ENCODE results near the gene C12orf75. TPM values are rescaled to one million over a fixed set of nuclear protein-coding genes. Genes with fewer than 3 reads are reported as not detected.
"Not testable (repeated sequence)": the region's sequence is repeated elsewhere in the genome, so short reads cannot be mapped to it uniquely, and the experiment has no call there.

The C12orf75 gene
- total RNA-seq, 1 donor from 2014 or later = 47.5 TPM

DNA sequence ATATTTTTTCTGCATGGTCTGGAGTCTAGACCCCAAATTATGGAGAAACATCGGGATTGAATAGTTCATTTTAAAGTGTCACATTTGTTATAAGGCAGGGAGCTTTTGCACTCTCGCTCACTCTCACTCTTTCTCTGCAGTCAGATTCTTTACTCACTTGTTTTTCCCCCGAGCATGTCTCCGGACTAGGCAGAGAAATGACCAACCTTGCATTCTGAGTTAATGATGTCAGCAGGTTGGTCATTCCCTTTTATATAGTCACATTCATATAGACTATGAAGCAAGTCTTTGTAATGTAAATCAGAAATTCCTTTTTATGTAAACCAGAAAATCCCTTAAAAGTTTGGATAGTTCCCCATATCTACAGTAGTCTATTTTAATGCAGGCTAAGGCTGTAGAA, 4.1 kb downstream of the C12orf75 start:
- no peak for DNase-seq (ENCODE audit: low read depth, low spot score)

GRCh38 chr12:105335856-105336255, 5.4 kb downstream of the C12orf75 start:
- no peak for DNase-seq (ENCODE audit: low read depth, low spot score)

GRCh38 chr12:105336411-105336810, 5.9 kb downstream of the C12orf75 start:
- DNase-seq (ENCODE audit: low read depth, low spot score) = no peak

GRCh38 chr12:105337391-105337790, 6.9 kb downstream of the C12orf75 start:
- no peak for DNase-seq (ENCODE audit: low read depth, low spot score)

GRCh38 chr12:105338966-105339365, 8.5 kb downstream of the C12orf75 start:
- no peak for DNase-seq (ENCODE audit: low read depth, low spot score)

GRCh38 chr12:105341010-105341409, 10.5 kb downstream of the C12orf75 start:
- DNase-seq (ENCODE audit: low read depth, low spot score) = no peak

DNA sequence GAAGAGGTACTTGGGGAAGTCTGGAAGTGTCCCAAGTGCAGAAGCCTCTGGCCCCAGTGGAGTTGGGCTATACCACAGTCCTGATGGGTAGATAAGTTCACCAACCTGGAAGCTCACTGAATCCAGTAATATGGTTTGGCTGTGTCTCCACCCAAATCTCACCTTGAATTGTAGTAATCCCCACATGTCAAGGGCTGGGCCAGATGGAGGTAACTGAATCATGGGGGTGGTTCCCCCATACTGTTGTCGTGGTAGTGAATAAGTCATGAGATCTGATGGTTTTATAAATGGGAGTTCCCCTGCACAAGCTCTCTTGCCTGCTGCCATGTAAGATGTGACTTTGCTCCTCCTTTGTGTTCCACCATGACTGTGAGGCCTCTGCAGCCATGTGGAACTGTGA, 11.1 kb downstream of the C12orf75 start:
- not testable (repeated sequence) for DNase-seq (ENCODE audit: low read depth, low spot score)

DNA sequence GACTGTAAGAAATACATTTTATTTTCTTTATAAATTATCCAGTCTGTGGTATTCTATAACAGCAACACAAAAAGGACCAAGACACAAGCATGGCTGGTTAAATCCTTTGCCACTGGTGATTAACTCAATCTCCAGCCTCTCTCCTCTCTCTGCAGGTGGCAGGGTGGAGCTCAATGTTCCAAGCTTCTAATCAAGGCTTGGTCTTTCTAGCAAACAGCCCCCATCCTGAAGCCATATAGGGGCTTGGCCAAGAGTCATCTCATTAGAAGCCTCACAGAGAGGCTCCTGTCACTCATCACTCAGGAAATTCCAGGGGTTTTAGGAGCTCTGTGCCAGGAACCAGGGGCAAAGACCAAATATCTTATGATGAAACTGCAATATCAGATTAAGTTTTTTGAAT, 12.0 kb downstream of the C12orf75 start:
- no peak for DNase-seq (ENCODE audit: low read depth, low spot score)

DNA sequence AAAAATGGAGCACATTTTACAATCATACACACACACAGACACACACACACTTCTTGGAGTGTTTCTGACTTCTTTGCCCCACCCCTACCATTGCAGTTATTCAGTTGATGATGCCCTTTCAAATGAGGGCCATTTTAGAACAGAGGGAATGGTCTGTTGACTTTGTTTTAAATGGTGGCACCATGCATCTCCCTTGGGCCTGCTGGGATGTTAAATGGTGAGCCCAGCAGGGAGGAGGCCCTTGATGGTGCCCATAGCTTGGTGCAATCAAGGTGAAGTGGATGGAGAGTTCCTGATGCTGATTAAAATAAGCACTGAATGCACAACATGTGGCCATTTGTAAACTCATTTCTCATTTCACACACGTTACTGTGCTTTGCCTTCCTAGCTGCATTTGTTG, 13.3 kb downstream of the C12orf75 start:
- DNase-seq (ENCODE audit: low read depth, low spot score) = no peak

GRCh38 chr12:105347499-105347898, 17.0 kb downstream of the C12orf75 start:
- DNase-seq (ENCODE audit: low read depth, low spot score) = no peak

DNA sequence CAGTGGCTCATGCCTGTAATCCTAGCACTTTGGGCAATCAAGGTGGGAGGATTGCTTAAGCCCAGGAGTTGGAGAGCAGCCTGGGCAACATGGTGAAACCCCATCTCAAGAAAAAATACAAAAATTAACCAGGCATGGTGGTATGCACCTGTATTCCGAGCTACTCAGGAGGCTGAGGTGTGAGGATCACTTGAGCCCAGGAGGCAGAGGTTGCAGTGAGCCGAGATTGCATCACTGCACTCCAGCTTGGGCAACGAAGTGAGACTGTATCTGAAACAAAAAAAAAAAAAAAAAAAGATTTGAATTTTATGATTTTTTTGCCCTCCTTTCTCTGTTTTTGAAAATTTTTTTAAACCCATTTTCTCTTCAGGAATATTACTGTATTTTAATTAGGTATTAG, 17.7 kb downstream of the C12orf75 start:
- DNase-seq (ENCODE audit: low read depth, low spot score) = no peak

GRCh38 chr12:105348561-105348960, 18.1 kb downstream of the C12orf75 start:
- no peak for DNase-seq (ENCODE audit: low read depth, low spot score)

DNA sequence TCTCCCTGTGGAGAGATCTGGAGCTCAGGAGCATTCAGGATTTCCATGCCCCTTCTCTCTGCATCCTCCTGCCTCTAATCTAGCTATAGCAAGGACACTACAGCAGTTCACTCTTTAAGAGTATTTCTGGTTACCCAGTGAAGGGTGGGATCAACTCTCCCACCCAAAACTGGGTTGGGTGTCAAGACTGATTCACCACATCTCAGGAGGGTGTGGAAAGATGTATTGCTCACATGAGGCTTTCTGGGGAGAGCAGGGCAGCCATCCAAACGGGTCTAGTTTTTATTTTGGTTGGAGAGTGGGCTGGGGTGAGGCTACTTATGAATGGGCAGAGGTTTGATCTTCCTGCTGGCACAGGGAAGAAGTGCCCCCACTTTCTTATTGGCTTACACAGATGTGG, 18.6 kb downstream of the C12orf75 start:
- DNase-seq (ENCODE audit: low read depth, low spot score) = no peak

GRCh38 chr12:105351523-105351922, 21.0 kb downstream of the C12orf75 start:
- DNase-seq (ENCODE audit: low read depth, low spot score) = no peak

DNA sequence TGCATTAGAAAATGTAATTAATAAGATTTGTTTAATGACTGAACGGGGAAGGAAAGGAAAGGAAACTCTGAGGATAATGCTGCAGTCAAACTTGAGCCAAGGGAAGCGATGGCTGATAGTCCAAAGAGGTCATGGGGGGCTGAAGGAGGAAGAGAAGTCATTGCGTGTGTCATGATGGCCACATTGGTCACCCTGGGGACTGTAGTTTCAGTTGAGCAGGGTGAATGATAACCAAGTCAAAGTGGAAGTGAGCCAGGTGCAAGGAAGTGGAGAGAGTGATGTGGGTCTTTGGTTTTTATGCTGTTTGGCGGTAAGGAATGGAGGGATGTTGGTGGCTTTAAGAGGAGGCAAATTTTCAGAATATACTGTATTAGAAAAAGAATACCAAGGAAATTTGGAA, 21.6 kb downstream of the C12orf75 start:
- DNase-seq (ENCODE audit: low read depth, low spot score) = no peak

- DNase-seq (ENCODE audit: low read depth, low spot score) = peak; percentile 15
These were observed 22.6 kb downstream of the C12orf75 start for GRCh38 chr12:105352940-105353635.

GRCh38 chr12:105355752-105356151, 25.3 kb downstream of the C12orf75 start:
- DNase-seq (ENCODE audit: low read depth, low spot score) = no peak

GRCh38 chr12:105357162-105357691, 26.7 kb downstream of the C12orf75 start:
- DNase-seq (ENCODE audit: low read depth, low spot score) = no peak

DNA sequence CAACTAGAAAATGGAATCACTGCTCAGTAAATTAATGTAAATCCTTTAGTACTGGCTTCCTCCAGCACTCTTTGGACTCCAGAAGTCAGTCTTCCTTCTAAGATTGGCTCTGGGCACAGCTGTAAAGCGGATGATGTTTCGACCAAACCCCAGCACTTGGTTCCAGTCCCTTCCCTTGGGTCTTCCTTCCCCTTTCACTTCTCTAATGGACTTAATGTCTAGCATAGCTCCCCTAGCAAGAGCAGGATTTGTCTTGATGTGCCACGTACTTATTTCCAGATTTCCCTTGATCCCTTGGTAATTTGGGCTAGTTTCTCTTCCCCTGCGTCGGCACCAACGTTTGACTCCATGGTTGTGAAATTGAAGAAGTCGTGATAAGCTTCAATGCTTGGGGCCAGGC, 28.3 kb downstream of the C12orf75 start:
- DNase-seq (ENCODE audit: low read depth, low spot score) = no peak

GRCh38 chr12:105359856-105360255, 29.4 kb downstream of the C12orf75 start:
- no peak for DNase-seq (ENCODE audit: low read depth, low spot score)

DNA sequence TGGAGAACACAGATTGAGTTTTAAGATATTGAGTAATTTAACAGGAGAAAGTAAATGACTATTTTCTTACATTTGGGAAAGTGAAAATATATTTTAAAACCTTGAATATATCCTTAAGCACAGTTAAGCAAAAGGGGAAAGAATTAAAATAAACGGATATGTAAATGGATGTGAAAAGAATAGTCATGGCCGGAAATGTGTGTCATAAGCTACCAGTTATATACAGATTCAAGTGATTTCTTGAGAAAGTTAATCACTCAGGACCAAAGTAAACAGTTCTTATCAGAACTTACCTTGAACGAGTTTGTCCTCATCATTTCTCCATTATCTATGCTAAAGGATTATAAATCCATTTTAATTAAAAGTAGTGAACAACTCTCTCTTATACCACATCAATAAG, 33.4 kb downstream of the C12orf75 start:
- DNase-seq (ENCODE audit: low read depth, low spot score) = no peak

GRCh38 chr12:105365231-105365630, 34.7 kb downstream of the C12orf75 start:
- DNase-seq (ENCODE audit: low read depth, low spot score) = no peak

GRCh38 chr12:105368047-105368646, 37.7 kb downstream of the C12orf75 start:
- no peak for DNase-seq (ENCODE audit: low read depth, low spot score)

Data from pulmonary artery endothelial cell (primary cell).